Hepatocyte (in vitro differentiated cells): ENCODE results near the gene RAB3A.

Experiments
- CTCF ChIP-seq: fragments of 200-600 bp; sonication (generic); IDR thresholded peaks from 2 replicates; pipeline ENCODE4 v1.5.1; 2016; ENCODE audit warnings: antibody characterized with exemption, mild to moderate bottlenecking; ENCODE audit not compliant: poor library complexity
- EZH2 ChIP-seq: fragments of 200-600 bp; sonication (generic); IDR thresholded peaks from 2 replicates; pipeline ENCODE4 v1.6.1; 2016; ENCODE audit warnings: antibody characterized with exemption, mild to moderate bottlenecking, borderline replicate concordance
- EZH2phosphoT487 ChIP-seq: fragments of 200-600 bp; sonication (generic); IDR thresholded peaks from one replicate; pipeline ENCODE4 v1.6.1; 2018; ENCODE audit warnings: antibody characterized with exemption, mild to moderate bottlenecking, low read depth, moderate library complexity; ENCODE audit not compliant: unreplicated experiment, severe bottlenecking

GRCh38 chr19:18225355-18225701 is 21.5 kb upstream of the RAB3A start:
- TF ChIP-seq CTCF (no peak), EZH2phosphoT487 (no peak), EZH2 (peak; percentile 19)
